HEK293 (cell line): ENCODE data around the gene BICC1.
A peak's percentile ranks its signal among the peaks of the same experiment; 100 is the strongest.

ENCODE experiments used
- CTCF ChIA-PET: fragments of 350-600 bp; formaldehyde crosslinking; extraction: SDS; loops from one replicate; lab custom pipeline; 2021; ENCODE audit warnings: antibody characterized with exemption; lab: Yijun Ruan, JAX
- POLR2A ChIA-PET: fragments of 300-600 bp; formaldehyde crosslinking; extraction: SDS; loops from one replicate; lab custom pipeline; 2020; ENCODE audit warnings: antibody characterized with exemption, inconsistent platforms; lab: Yijun Ruan, JAX
- H3K27ac ChIP-seq: fragments of 200-500 bp; sonication (Bioruptor generic); 2 replicates; pipeline ENCODE4 v1.5.1; 2014; ENCODE audit warnings: low read depth, low read length, control low read depth, inconsistent platforms; ENCODE audit errors: extremely low read depth
- H3K36me3 ChIP-seq, 2 experiments: fragments of 200-500 bp in 1 of 2; sonication (Bioruptor generic) in 1 of 2; 1 replicate in 1 of 2; 2 replicates in 1 of 2; pipeline ENCODE4 v1.5.1; 2014 to 2017; ENCODE audit warnings: inconsistent platforms in 2 of 2, low read length in 2 of 2; ENCODE audit not compliant: control insufficient read depth in 2 of 2, insufficient read depth in 1 of 2
- H3K4me1 ChIP-seq: fragments of 200-500 bp; sonication (Bioruptor generic); 2 replicates; pipeline ENCODE4 v1.5.1; 2014; ENCODE audit warnings: mild to moderate bottlenecking, low read length, inconsistent platforms; ENCODE audit not compliant: control insufficient read depth, insufficient read depth
- H3K4me3 ChIP-seq: 2 replicates; pipeline ENCODE4 v1.5.1; 2011; ENCODE audit warnings: low read depth, mild to moderate bottlenecking, control low read depth, low read length, moderate library complexity
- H3K9me3 ChIP-seq: fragments of 200-500 bp; sonication (Bioruptor generic); 2 replicates; pipeline ENCODE4 v1.5.1; 2014; ENCODE audit warnings: low read depth, low read length, inconsistent platforms; ENCODE audit not compliant: control insufficient read depth, insufficient read depth
- GLI2 ChIP-seq: fragments of 450-650 bp; formaldehyde crosslinking; IDR thresholded peaks from 2 replicates; pipeline ENCODE4; 2017; ENCODE audit warnings: missing biosample characterization, missing genetic modification characterization, low read depth, borderline replicate concordance
- GLIS1 ChIP-seq: fragments of 450-650 bp; formaldehyde crosslinking; IDR thresholded peaks from 2 replicates; pipeline ENCODE4 v1.5.1; 2016; ENCODE audit warnings: missing biosample characterization, missing genetic modification characterization
- MEIS1 ChIP-seq: sonication (generic); formaldehyde crosslinking; IDR thresholded peaks from 2 replicates; pipeline ENCODE4 v1.8.1; 2022; ENCODE audit warnings: missing genetic modification reagents, mild to moderate bottlenecking, borderline replicate concordance
- PRDM1 ChIP-seq: fragments of 450-650 bp; formaldehyde crosslinking; IDR thresholded peaks from 2 replicates; pipeline ENCODE4; 2016; ENCODE audit warnings: missing biosample characterization, missing genetic modification characterization
- RBAK ChIP-seq: fragments of 450-650 bp; formaldehyde crosslinking; IDR thresholded peaks from 2 replicates; pipeline ENCODE4 v1.5.1; 2016; ENCODE audit warnings: missing biosample characterization, missing genetic modification characterization
- SCRT1 ChIP-seq: fragments of 450-650 bp; formaldehyde crosslinking; IDR thresholded peaks from 2 replicates; pipeline ENCODE4 v1.5.1; 2016; ENCODE audit warnings: missing biosample characterization, missing genetic modification characterization, borderline replicate concordance
- ZBTB7A ChIP-seq: fragments of 450-650 bp; formaldehyde crosslinking; IDR thresholded peaks from 2 replicates; pipeline ENCODE4 v1.5.1; 2016; ENCODE audit warnings: low read depth, missing biosample characterization, missing genetic modification characterization
- ZEB2 ChIP-seq: fragments of 450-650 bp; formaldehyde crosslinking; IDR thresholded peaks from 2 replicates; pipeline ENCODE4 v1.5.1; 2016; ENCODE audit warnings: missing biosample characterization, missing genetic modification characterization
- ZFP37 ChIP-seq: fragments of 450-650 bp; formaldehyde crosslinking; IDR thresholded peaks from 2 replicates; pipeline ENCODE4 v1.5.1; 2016; ENCODE audit warnings: missing biosample characterization, missing genetic modification characterization
- ZNF112 ChIP-seq: fragments of 450-650 bp; formaldehyde crosslinking; IDR thresholded peaks from 2 replicates; pipeline ENCODE4 v1.5.0; 2017; ENCODE audit warnings: missing biosample characterization, missing genetic modification characterization
- ZNF133 ChIP-seq: fragments of 450-650 bp; formaldehyde crosslinking; IDR thresholded peaks from 2 replicates; pipeline ENCODE4 v1.5.1; 2016; ENCODE audit warnings: missing biosample characterization, missing genetic modification characterization
- ZNF23 ChIP-seq: fragments of 450-650 bp; formaldehyde crosslinking; IDR thresholded peaks from 2 replicates; pipeline ENCODE4 v1.5.1; 2016; ENCODE audit warnings: missing biosample characterization, missing genetic modification characterization, borderline replicate concordance
- ZNF239 ChIP-seq: fragments of 450-650 bp; formaldehyde crosslinking; IDR thresholded peaks from 2 replicates; pipeline ENCODE4 v1.5.1; 2016; ENCODE audit warnings: missing biosample characterization, missing genetic modification characterization
- ZNF292 ChIP-seq: fragments of 450-650 bp; formaldehyde crosslinking; IDR thresholded peaks from 2 replicates; pipeline ENCODE4 v1.5.1; 2016; ENCODE audit warnings: low read depth, missing biosample characterization, missing genetic modification characterization, borderline replicate concordance
- ZNF324 ChIP-seq: fragments of 450-650 bp; formaldehyde crosslinking; IDR thresholded peaks from 2 replicates; pipeline ENCODE4 v1.5.1; 2016; ENCODE audit warnings: missing biosample characterization, missing genetic modification characterization
- ZNF426 ChIP-seq: fragments of 450-650 bp; formaldehyde crosslinking; IDR thresholded peaks from 2 replicates; pipeline ENCODE4 v1.5.1; 2017; ENCODE audit warnings: missing biosample characterization, missing genetic modification characterization, mild to moderate bottlenecking, inconsistent platforms, moderate library complexity
- ZNF48 ChIP-seq: fragments of 450-650 bp; formaldehyde crosslinking; IDR thresholded peaks from 2 replicates; pipeline ENCODE4 v1.5.1; 2016; ENCODE audit warnings: missing biosample characterization, missing genetic modification characterization
- ZNF514 ChIP-seq: fragments of 450-650 bp; formaldehyde crosslinking; IDR thresholded peaks from 2 replicates; pipeline ENCODE4 v1.5.1; 2016; ENCODE audit warnings: missing biosample characterization, missing genetic modification characterization
- TF ChIP-seq, protein P1 (sequence below): fragments of 450-650 bp; formaldehyde crosslinking; IDR thresholded peaks from 2 replicates; pipeline ENCODE4 v1.5.1; 2016; ENCODE audit warnings: missing biosample characterization, missing genetic modification characterization
- TF ChIP-seq, protein P2 (sequence below): fragments of 450-650 bp; formaldehyde crosslinking; IDR thresholded peaks from 2 replicates; pipeline ENCODE4 v1.5.1; 2016; ENCODE audit warnings: missing biosample characterization, missing genetic modification characterization
- TF ChIP-seq, protein P3 (sequence below): fragments of 450-650 bp; formaldehyde crosslinking; IDR thresholded peaks from 2 replicates; pipeline ENCODE4 v1.5.1; 2017; ENCODE audit warnings: missing biosample characterization, missing genetic modification characterization
- TF ChIP-seq, protein P4 (sequence below): fragments of 450-650 bp; formaldehyde crosslinking; IDR thresholded peaks from 2 replicates; pipeline ENCODE4 v1.5.1; 2017; ENCODE audit warnings: missing biosample characterization, missing genetic modification characterization

The BICC1 gene

DNA sequence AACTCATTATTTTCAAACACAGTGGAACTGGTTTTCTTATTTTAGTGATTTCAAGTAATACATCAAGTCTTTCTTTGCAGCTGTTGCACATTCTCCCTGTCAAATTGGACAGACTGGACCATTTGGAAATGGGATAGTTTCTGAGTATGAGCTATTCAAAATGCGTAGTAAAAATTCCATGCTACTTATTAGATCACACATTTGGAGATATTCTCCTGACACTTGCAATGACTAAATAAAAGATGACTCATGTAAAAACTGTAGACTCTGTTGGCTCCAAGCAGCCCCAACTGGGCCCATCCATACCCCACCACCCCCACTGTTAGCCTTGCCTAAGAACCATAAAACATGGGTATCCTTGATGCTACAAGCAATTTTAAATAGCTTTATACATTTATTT lies 25.9 kb upstream of the BICC1 start:
- no peaks in the 10 kb centered on the region for H3K36me3 ChIP-seq
- no peaks in the 10 kb centered on the region for H3K4me1 ChIP-seq
- no peak for TF ChIP-seq ZNF23
- TF ChIP-seq, protein P1, sequence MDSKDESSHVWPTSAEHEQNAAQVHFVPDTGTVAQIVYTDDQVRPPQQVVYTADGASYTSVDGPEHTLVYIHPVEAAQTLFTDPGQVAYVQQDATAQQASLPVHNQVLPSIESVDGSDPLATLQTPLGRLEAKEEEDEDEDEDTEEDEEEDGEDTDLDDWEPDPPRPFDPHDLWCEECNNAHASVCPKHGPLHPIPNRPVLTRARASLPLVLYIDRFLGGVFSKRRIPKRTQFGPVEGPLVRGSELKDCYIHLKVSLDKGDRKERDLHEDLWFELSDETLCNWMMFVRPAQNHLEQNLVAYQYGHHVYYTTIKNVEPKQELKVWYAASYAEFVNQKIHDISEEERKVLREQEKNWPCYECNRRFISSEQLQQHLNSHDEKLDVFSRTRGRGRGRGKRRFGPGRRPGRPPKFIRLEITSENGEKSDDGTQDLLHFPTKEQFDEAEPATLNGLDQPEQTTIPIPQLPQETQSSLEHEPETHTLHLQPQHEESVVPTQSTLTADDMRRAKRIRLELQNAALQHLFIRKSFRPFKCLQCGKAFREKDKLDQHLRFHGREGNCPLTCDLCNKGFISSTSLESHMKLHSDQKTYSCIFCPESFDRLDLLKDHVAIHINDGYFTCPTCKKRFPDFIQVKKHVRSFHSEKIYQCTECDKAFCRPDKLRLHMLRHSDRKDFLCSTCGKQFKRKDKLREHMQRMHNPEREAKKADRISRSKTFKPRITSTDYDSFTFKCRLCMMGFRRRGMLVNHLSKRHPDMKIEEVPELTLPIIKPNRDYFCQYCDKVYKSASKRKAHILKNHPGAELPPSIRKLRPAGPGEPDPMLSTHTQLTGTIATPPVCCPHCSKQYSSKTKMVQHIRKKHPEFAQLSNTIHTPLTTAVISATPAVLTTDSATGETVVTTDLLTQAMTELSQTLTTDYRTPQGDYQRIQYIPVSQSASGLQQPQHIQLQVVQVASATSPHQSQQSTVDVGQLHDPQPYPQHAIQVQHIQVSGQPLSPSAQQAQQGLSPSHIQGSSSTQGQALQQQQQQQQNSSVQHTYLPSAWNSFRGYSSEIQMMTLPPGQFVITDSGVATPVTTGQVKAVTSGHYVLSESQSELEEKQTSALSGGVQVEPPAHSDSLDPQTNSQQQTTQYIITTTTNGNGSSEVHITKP = 0 out of 2 replicates have a peak, but pooled peaks have one; percentile 14
- TF ChIP-seq, all 188 proteins: peak for 1
- ChIA-PET POLR2A (no interaction called here), CTCF (interaction anchor here (0.6 kb wide), 2 partner anchors 51 to 162 kb away, joined by 3 to 5 read pairs; no protein-coding TSS in a partner anchor)
- Histone ChIP-seq H3K4me3 (no peak overlapping the region), H3K9me3 (no peaks in the 10 kb centered on the region), H3K27ac (no peak overlapping the region)

DNA sequence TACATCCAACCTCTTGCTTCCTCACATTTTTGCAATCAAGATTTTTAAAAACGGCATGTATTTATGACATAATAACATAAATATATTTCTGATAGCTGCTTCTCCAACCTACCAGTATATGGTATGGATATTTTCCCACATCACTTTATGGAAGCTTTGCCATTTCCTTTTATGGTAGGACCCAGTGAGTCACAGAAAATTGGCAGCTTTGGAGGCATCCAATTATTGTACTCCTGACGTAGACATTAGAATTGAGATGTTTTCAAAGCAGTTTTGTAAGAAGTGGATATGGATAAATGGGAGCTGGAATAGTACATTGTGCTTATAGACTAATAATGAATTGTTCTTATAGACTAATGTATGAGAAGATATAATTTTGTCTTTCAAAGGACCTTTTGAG lies 23.8 kb upstream of the BICC1 start:
- Histone ChIP-seq H3K9me3 (no peaks in the 10 kb centered on the region), H3K27ac (no peak overlapping the region), H3K4me1 (no peaks in the 10 kb centered on the region), H3K36me3 (no peaks in the 10 kb centered on the region), H3K4me3 (no peak overlapping the region)
- POLR2A ChIA-PET = no interaction called here
- CTCF ChIA-PET = no interaction called here
- TF ChIP-seq ZFP37 (tag by site-specific recombination) = no peak

DNA sequence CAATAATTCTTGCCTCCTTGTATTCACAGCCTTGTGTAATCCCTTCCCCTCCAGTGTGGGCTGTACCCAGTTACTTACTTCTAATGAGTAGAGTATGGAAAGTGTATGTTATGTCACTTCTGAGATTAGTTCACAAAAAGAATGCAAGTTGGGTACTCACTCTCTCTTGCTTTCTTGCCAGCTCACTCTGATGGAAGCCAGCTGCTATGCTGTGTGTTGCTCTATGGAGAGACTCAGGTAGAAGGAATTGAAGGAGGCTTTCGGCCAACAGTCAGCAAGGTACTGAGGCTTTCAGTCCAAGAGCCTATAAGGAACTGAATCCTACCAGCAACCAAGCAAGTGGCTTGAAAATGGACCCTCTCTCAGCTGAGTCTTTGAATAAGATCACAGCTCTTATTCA lies 9.7 kb upstream of the BICC1 start:
- H3K4me3 ChIP-seq = no peak overlapping the region
- no peak overlapping the region for H3K27ac ChIP-seq
- no peaks in the 10 kb centered on the region for H3K9me3 ChIP-seq
- ChIA-PET POLR2A (no interaction called here), CTCF (interaction anchor here (0.6 to 1.5 kb wide), 2 partner anchors 11 to 30 kb away, joined by 4 read pairs; no protein-coding TSS in a partner anchor)
- no peaks in the 10 kb centered on the region for H3K4me1 ChIP-seq
- no peaks in the 10 kb centered on the region for H3K36me3 ChIP-seq
- TF ChIP-seq ZNF292 (tag by site-specific recombination) (no peak), GLIS1 (tag by site-specific recombination) (no peak), RBAK (tag by site-specific recombination) (no peak), ZNF324 (tag by site-specific recombination) (no peak), SCRT1 (no peak), ZNF514 (tag by site-specific recombination) (no peak), MEIS1 (CRISPR knock-in tag) (no peak), ZNF48 (tag by site-specific recombination) (no peak), ZNF112 (tag by site-specific recombination) (no peak), ZNF239 (tag by site-specific recombination) (no peak), ZEB2 (tag by site-specific recombination) (no peak), GLI2 (no peak), ZNF133 (tag by site-specific recombination) (no peak), PRDM1 (tag by site-specific recombination) (no peak), ZBTB7A (tag by site-specific recombination) (no peak), ZNF426 (tag by site-specific recombination) (no peak)
- TF ChIP-seq, protein P2, sequence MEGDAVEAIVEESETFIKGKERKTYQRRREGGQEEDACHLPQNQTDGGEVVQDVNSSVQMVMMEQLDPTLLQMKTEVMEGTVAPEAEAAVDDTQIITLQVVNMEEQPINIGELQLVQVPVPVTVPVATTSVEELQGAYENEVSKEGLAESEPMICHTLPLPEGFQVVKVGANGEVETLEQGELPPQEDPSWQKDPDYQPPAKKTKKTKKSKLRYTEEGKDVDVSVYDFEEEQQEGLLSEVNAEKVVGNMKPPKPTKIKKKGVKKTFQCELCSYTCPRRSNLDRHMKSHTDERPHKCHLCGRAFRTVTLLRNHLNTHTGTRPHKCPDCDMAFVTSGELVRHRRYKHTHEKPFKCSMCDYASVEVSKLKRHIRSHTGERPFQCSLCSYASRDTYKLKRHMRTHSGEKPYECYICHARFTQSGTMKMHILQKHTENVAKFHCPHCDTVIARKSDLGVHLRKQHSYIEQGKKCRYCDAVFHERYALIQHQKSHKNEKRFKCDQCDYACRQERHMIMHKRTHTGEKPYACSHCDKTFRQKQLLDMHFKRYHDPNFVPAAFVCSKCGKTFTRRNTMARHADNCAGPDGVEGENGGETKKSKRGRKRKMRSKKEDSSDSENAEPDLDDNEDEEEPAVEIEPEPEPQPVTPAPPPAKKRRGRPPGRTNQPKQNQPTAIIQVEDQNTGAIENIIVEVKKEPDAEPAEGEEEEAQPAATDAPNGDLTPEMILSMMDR (tag by site-specific recombination) = no peak
- TF ChIP-seq, protein P3, sequence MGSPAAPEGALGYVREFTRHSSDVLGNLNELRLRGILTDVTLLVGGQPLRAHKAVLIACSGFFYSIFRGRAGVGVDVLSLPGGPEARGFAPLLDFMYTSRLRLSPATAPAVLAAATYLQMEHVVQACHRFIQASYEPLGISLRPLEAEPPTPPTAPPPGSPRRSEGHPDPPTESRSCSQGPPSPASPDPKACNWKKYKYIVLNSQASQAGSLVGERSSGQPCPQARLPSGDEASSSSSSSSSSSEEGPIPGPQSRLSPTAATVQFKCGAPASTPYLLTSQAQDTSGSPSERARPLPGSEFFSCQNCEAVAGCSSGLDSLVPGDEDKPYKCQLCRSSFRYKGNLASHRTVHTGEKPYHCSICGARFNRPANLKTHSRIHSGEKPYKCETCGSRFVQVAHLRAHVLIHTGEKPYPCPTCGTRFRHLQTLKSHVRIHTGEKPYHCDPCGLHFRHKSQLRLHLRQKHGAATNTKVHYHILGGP (tag by site-specific recombination) = no peak
- TF ChIP-seq, protein P4, sequence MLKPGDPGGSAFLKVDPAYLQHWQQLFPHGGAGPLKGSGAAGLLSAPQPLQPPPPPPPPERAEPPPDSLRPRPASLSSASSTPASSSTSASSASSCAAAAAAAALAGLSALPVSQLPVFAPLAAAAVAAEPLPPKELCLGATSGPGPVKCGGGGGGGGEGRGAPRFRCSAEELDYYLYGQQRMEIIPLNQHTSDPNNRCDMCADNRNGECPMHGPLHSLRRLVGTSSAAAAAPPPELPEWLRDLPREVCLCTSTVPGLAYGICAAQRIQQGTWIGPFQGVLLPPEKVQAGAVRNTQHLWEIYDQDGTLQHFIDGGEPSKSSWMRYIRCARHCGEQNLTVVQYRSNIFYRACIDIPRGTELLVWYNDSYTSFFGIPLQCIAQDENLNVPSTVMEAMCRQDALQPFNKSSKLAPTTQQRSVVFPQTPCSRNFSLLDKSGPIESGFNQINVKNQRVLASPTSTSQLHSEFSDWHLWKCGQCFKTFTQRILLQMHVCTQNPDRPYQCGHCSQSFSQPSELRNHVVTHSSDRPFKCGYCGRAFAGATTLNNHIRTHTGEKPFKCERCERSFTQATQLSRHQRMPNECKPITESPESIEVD (tag by site-specific recombination) = no peak
